NCI-H1092 treated with DMSO at 0.1 percent for 48 hours (cell line): ENCODE data around the gene PAX5.

Experiments
- DNase-seq: peaks from one replicate; lab custom pipeline; 2025; lab: John Stamatoyannopoulos, UW

PAX5 gene

GRCh38 chr9:36858805-36859375 lies 175.2 kb downstream of the PAX5 start:
- DNase-seq: no peak

GRCh38 chr9:36855448-36856315 lies 178.4 kb downstream of the PAX5 start:
- no peak for DNase-seq

- DNase-seq: no peak
These were observed 179.3 kb downstream of the PAX5 start for GRCh38 chr9:36854751-36855150.

- no peak for DNase-seq
These were observed 180.0 kb downstream of the PAX5 start for GRCh38 chr9:36854034-36854433.

- no peak for DNase-seq
These were observed 180.8 kb downstream of the PAX5 start for GRCh38 chr9:36853233-36853632.

GRCh38 chr9:36849943-36850342 lies 184.1 kb downstream of the PAX5 start:
- DNase-seq: no peak

- no peak for DNase-seq
These were observed 185.1 kb downstream of the PAX5 start for GRCh38 chr9:36848946-36849345.

- DNase-seq: peak; percentile 10
These were observed 186.0 kb downstream of the PAX5 start for GRCh38 chr9:36847781-36848673.

- DNase-seq: peak; percentile 24
These were observed 187.4 kb downstream of the PAX5 start for GRCh38 chr9:36846621-36847020.

- no peak for DNase-seq
These were observed 188.2 kb downstream of the PAX5 start for GRCh38 chr9:36845844-36846243.

- no peak for DNase-seq
These were observed 189.1 kb downstream of the PAX5 start for GRCh38 chr9:36844961-36845360.

GRCh38 chr9:36843964-36844363 lies 190.1 kb downstream of the PAX5 start:
- DNase-seq: no peak

GRCh38 chr9:36842560-36843530 lies 191.2 kb downstream of the PAX5 start:
- no peak for DNase-seq

- DNase-seq: peak; percentile 56
These were observed 193.1 kb downstream of the PAX5 start for GRCh38 chr9:36840898-36841536.

- no peak for DNase-seq
These were observed 194.8 kb downstream of the PAX5 start for GRCh38 chr9:36839131-36839885.

- DNase-seq: no peak
These were observed 196.3 kb downstream of the PAX5 start for GRCh38 chr9:36837431-36838405.

- no peak for DNase-seq
These were observed 197.6 kb downstream of the PAX5 start for GRCh38 chr9:36836486-36836885.

- DNase-seq: no peak
These were observed 198.6 kb downstream of the PAX5 start for GRCh38 chr9:36835271-36835996.
